Gastrocnemius medialis (tissue), 4 donors: ENCODE results near the gene CCDC63.

ENCODE experiments used
- CTCF ChIP-seq, 5 experiments: fragments of 450-650 bp in 3 of 5; fragments of 200-600 bp in 2 of 5; sonication (generic) in 2 of 5; IDR thresholded peaks in 4 of 5; conservative IDR thresholded peaks in 1 of 5; 1 replicate in 4 of 5; 2 replicates in 1 of 5; pipeline ENCODE4 v1.5.1; 2016 to 2019; ENCODE audit warnings: antibody characterized with exemption in 5 of 5, mild to moderate bottlenecking in 3 of 5, moderate library complexity in 3 of 5
- POLR2A ChIP-seq, 2 donors: fragments of 450-650 bp; IDR thresholded peaks; one replicate each; pipeline ENCODE4 v1.6.1; 2017; ENCODE audit warnings: antibody characterized with exemption in 2 of 2, mild to moderate bottlenecking in 2 of 2, moderate library complexity in 2 of 2

DNA sequence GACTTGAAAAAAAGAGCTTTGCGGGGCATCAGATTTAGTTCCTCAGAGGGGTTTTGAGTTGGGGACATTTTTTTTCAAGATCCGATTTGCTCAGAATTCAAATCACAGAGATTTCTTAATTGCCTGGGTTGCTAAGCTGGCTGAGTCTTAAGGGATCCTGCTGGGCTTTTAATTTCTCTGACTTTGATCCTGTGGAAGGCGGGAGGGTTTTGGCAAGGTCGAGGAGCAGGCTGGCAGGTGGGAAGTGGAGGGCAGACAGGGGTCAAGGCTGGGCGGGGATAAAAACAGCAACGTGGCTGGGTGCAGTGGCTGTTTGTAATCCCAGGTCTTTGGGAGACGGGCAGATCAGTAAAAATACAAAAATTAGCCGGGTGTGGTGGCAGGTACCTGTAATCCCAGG, 33.5 kb upstream of the CCDC63 start:
- TF ChIP-seq CTCF (IDR thresholded peaks at IDR 0.05 in 4 of 5, conservative IDR thresholded peaks at IDR 0.05 in 1 of 5) (no peak), POLR2A (IDR thresholded peaks at IDR 0.05) (no peak)
